ENCODE data around the gene RALB.
"Not testable (repeated sequence)": the region's sequence is repeated elsewhere in the genome, so short reads cannot be mapped to it uniquely, and the experiment has no call there.

RALB gene

DNA sequence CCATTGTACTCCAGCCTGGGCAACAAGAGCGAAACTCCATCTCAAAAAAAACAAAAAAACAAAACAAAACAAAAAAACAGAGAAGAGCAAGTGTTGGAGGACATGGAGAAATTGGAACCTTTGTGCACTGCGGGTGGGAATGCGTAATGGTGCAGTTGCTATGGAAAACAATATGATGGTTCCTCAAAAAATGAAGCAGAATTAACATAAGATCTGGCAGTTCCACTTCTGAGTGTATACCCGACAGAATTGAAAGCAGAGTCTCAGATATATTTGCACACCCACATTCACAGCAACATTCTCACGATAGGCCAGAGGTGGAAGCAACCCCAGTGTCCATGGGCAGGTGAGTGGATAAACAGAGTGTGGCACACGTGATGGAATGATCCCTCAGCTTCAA is 11.0 kb upstream of the RALB start:
- in situ Hi-C loops (cut with MboI; ENCODE audit: low sequenced_read_pairs), result no loop called here

DNA sequence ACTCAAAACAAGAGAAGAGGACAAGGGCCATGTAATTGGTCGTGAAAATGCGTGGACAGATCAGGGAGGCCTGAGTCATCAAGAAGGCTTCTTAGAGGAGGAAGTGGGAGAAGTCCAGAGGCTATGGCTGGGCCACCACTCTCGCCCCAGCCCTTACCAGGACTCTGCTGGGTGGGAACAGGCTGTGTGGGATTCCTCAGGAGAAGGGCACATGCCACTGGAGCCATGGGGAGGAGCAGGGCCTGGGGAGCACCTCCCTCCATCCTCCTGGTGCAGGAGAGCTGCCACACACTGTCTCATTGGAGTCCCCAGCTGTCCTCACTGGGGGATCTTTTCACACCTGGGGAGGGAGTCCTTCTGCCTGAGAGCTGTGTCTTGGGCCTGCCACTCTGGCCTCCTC is 9.4 kb upstream of the RALB start:
- in situ Hi-C loops (cut with MboI; ENCODE audit: low sequenced_read_pairs), result no loop called here

DNA sequence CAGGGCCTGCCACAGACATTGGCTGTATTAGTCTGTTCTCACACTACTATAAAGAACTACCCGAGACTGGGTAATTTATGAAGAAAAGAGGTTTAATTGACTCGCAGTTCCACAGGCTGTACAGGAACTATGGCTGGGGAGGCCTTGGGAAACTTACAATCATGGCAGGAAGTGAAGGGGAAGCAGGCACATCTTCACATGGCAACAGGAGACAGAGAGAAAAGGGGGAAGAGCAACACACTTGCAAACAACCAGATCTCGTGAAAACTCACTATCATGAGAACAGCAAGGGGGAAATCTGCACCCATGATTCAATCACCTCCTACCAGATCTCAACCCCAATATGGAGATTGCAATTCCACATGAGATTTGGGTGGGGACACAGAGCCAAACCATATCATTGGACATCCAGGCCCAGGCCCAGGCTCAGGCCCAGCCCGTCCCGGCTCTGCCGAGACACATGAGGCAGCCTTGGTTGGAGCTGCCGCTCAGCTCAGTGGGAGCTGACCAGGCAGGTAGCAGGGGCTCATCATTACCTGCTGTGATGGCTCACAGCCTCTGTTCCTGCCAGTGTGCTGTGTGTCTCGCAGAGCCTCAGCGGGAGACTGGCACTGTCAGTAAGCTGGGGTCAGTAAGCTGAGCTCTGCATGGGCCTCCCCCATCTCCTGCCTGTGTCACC is 8.6 kb upstream of the RALB start:
- in situ Hi-C loops (cut with MboI; ENCODE audit: low sequenced_read_pairs), result no loop called here

DNA sequence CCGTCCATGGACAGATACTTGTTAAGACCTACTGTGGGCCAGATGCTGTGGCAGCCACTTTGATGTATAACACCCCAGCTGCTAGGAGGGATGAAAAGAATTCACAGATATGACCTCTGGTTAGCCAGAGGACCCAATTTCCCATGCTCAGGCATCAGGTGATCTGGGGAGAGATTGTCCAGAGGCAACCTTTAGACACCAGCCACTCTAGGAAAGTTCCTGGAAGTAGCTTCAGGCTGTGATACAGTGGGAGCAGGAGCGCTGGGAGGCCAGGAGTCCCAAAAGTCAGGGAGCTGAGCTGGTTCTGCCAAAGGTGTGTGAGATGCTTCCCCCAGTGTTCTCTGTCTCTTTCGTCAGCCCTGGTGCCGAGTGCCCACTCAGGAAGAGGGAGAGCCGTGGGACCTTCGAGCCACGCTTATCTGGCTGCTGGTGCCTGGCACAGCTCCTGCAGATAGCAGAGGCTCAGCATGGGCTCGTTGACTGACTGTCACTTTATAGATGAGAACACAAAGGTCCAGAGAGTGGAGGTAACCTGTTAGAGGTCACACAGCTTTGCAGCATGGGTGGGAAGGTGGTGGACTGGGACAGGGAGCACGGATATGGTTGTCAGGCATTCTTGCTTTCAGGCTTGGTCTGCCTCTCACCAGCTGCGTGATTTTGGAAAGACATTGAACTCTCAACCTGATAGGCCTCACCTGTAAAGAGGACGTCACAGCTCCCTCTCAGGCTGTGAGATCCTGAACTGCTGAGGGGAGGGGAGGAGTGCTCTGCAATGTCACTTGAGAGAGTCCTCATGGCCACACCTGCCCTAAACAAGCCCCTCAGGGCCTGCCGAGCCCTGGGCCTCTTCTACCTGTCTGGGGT is 7.8 kb upstream of the RALB start:
- in situ Hi-C loops (cut with MboI; ENCODE audit: low sequenced_read_pairs), result no loop called here

DNA sequence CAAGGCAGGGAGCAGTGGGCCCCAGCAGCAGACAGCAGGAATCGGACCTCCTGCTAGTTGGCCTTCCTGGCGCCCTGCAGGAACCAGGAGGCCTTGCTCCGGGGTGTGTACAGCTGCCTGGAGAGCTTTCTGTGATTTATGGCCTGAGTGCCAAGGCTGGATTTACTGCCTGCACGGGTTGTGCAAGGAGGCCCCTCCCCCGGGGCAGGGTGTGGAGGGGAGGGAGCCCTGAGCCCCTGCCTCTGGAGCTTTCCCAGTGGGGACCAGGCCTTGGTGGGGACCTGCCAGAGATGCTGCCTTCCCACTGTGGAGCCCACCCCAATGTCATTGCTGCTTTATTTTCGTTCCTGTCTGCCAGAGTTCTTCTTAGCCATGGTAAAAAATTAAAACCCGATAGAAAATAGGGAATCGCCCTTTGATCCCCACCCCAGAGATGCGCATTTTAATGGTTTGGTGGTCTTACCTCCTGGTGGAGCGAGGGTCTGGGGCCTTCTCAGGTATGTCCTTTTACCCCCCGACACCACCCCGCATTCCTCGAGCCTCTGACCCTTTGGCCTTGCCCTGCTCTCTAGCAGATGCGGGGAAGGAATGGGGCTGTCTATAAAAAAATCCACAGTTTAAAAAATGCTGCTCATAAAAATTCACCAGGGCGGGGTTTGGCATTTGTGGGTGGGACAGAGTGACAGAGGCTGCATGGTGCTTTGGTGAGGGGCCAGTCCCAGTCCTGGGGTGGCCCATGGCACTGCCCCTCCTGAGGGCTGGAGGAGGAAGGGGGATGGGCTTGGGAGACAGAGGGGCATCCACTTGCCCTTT is 6.9 kb upstream of the RALB start:
- in situ Hi-C loops (cut with MboI; ENCODE audit: low sequenced_read_pairs), result no loop called here

DNA sequence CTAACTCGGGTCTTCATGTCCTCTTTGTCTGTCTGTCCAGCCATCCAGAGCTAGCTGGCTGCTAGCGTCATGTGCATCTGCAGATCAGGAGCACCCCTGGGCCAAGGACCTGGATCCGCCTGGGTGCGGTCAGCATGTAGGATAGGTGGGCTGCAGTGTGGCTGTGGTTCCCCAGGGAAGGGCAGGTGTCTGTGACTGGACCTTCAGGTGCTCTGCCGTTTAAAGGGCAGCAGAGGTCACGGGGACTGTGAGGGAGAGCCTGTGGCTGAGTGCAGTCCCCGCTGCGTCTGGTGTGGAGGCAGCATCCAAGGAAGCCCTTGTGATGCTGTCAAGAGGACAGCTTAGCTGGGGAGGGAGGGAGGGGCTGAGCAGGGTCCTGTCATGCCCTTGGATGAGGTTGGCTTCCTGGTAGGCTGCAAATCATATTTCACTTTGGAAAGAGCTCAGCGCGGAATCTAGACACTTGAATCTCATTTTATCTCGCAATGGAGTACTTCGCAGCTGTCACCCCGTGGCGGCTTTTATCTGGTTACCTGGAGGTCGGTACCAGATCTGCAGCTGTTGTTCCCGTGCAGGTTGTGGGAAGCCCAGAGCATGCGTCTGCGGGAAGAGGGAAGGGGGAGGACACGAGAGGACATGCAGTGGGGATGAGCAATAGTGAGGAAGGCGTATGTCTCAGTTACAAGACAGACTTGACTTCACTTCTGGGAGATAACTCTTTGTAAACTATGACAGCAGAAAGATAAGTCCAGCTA is 5.9 kb upstream of the RALB start:
- in situ Hi-C loops (cut with MboI; ENCODE audit: low sequenced_read_pairs), result no loop called here

DNA sequence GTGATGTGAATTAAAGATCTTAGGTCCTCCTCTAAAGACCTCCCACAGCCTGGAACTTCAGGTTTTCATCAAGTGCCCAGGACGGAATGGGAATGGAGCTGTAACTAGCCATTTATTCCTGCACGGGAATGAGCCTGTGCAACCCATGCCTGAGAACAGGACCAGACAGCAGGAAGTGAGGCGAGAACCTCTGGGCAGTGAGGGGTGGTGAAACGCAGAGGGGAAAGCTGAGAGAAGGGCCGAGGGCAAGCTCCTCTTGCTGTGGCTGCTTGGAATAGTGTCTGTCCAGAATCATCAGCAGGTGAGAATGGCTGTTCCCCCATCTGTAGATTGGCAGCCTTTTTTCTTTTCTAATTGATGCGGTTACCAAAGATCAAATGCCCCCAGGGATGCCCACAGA is 4.8 kb upstream of the RALB start:
- in situ Hi-C loops (cut with MboI; ENCODE audit: low sequenced_read_pairs), result no loop called here

DNA sequence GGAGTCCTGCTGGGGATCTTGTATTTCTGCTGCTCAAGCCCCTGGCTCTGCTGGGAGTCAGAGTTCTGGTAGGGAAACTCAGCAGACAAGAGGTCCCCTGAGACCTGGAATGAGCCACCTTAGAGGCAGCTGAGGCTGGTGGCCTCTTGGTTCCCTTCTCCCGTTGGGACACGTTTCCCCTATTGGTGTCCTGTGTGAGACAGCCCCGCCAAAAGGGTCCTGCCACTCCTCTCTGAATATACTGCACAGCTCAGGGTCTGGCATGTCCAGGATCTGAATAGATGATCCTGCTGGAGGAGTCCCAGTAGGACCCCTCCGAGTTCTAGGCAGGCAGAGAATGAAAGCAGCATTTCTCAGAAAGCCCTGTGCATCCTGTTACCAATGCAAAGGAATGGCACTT is 2.0 kb upstream of the RALB start:
- in situ Hi-C loops (cut with MboI; ENCODE audit: low sequenced_read_pairs), result no loop called here

DNA sequence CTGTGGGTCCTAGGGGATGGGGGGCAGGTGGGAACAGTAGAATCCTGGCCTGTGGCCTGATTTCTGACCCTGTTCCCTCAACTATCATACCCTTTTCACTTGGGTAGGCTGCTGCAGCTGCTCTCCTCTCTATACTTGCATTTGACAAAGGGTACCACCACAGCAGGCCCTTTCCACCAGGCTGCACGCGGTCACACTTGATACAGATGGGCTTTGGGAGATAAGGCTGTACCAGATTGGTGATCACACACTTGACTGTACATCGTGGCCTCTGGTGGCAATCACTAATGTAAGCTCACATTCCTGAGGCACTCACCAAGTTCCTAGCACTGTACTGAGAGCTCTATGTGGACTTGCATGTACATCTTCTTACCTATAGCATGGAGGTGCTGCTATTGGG is 1.6 kb upstream of the RALB start:
- in situ Hi-C loops (cut with MboI; ENCODE audit: low sequenced_read_pairs), result no loop called here

DNA sequence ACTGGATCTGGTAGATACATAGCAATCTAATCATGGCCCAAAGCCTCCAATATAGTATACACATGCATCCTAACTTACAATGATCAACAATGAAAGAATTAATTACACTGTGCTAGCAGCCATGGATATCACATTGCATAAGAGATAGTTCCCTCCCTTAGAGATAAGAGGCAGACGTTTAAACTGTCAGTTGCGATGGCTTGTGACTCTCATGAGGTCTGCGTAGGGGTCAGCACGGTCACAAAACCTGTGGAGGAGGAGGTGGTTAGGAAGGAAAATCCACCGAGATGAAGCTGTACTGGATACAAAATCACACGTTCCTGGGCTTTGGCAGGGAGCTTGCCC is 800 bp upstream of the RALB start:
- in situ Hi-C loops (cut with MboI; ENCODE audit: low sequenced_read_pairs), result no loop called here

DNA sequence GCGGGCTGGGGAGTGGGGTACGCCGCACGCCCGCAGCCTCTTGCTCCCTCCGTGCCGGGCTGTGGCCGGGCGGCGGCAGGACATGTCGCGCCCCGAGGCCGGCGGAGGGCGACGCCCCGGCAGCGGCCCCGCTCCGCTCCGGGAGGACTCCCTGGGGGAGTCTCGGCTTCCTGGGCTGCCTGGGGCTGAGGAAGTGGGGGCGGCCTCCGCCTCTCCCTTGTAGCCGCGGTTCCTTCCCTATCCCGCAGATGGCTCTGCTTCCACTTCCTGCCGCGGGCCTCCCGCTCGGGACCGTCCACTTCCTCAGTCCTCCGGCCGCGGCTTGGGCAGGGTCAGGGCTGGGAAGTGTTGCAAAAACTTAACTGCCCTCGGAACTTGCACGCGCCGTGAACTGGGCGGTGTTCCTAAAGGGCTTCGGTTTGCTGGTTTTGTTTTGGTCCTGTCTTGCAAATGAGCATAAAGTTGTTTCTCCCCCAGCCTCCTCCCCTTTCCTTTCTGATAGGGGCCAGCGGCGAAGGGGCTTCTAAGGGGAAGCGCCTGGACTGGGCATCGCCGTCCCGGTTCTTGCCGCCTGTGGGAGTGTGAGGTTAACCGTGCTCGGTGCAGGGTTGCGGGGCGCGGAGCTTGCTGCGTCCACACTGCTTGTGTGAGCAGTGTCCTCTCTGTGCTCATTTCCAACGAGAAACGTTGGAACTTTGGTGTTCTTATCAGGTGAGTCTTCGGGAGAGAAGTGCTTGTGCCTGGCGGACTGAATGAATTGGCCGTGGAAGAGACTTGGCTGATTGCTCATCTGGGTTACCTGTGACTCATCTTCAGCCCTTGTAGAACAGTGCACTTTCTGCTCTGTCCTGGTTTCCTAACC is 600 bp downstream of the RALB start:
- in situ Hi-C loops (cut with MboI; ENCODE audit: low sequenced_read_pairs), result no loop called here

DNA sequence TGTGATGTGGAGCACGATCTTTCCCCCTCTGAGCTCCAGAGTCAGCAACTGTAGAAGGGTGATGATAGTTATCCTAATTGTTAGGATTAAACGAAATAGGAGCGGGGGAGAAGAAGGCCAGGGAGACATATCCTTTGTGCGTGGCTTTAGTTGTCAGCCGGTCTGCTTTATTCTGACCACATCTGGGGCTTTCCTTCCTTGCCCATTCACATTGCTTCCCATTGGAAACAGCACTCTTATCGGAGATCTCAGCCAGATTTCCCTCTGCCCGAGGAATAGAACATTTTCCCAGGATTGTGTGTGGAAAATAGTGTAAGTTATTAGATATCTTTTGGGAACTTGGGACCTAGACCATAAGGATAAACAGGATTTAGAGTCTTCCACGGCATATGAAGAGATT is 1.5 kb downstream of the RALB start:
- in situ Hi-C loops (cut with MboI; ENCODE audit: low sequenced_read_pairs), result no loop called here

DNA sequence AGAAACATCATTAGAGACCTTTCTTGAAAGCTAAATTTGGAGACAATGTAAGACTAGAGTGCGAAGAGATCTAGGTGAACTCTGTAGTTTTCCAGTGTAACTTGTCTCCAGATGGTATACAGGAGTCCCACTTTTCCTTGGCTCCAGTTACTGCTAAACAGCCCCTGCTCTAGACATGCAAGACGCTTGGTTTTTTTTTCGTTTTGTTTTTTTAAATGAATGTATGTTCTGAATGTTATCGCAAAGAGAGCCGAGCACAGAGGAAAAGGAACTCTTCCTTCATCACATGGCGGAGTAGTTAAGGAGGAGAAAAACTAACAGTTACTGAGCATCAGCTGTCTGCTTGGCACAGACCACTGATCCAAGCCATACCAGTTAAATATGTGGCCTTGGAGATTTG is 2.4 kb downstream of the RALB start:
- in situ Hi-C loops (cut with MboI; ENCODE audit: low sequenced_read_pairs), result no loop called here

DNA sequence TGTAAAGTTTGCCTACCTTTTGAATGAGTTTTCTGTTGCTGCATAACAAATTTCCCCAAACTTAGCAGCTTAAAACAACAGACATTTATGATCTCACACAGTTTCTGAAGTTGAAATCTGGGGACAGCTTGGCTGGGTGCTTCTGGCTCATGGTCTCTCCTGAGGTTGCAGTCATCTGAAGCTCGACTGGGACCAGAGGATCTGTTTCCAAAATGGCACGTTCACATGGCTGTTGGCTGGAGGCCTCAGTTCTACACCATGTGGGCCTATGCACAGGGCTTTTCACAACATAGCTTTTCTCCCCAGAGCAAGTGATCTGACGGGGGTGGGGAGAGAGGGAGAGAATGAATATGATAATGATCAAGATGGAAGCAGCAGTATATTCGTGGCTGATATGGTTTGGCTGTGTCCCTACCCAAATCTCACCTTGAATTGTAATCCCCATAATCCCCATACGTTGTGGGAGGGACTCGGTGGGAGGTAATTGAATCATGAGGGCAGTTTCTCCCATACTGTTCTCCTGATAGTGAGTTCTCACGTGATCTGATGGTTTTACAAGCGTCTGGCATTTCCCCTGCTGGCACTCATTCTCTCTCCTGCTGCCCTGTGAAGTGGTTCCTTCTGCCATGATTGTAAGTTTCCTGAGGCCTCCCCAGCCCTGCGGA is 3.5 kb downstream of the RALB start:
- in situ Hi-C loops (cut with MboI; ENCODE audit: low sequenced_read_pairs), result no loop called here

DNA sequence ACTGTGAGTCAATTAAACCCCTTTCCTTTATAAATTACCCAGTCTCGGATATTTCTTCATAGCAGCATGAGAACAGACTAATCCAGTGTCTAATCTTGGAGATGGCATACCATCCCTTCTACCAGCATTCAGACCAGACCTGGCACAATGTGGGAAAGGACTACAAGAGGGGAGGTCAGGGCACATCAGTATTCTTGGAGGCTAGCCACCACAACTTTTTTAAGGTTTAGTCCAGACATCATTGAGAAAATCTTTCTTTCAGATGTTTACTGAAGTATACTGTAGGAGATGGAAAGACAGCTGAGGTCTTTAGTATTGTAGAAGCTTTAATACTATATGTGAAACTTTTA is 4.0 kb downstream of the RALB start:
- in situ Hi-C loops (cut with MboI; ENCODE audit: low sequenced_read_pairs), result no loop called here

DNA sequence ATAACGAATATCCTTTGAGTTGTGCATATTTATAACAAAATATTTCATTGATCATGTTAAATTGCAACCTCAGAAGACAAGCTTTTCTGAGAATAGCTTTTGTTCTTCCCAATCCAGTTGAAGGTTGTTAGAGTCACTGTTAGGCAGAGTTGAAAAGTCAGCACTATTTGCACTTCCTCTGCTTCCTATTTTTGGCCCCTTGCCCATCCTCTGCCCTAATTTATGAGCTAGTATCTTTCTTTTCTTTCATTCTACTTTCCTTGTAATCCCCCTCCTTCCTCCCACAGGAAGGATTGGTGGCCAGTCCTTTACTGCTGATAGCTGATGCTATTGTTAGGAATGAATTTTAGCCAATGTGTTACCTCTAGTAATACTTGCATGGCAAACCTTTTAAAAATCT is 4.9 kb downstream of the RALB start:
- in situ Hi-C loops (cut with MboI; ENCODE audit: low sequenced_read_pairs), result no loop called here

DNA sequence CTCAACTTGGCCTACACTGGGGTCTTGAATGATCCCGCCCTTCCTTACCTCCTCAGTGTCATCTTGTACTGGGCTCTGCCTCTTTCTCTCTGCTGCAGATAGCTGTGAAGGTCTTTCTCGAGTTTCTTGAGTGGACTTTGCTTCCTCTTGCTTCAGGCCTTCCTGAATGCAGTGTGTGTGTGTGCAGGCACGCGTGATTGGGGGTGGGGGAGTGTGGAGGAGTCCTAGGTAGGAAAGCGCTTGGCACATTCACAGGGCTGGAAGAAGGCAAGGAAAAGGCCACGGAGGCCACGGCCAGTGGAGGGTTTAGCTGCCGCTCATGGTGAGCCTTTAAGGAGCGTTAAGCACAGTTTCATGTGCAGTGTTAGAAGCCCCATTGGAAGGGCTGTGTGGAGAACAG is 5.5 kb downstream of the RALB start:
- in situ Hi-C loops (cut with MboI; ENCODE audit: low sequenced_read_pairs), result no loop called here

DNA sequence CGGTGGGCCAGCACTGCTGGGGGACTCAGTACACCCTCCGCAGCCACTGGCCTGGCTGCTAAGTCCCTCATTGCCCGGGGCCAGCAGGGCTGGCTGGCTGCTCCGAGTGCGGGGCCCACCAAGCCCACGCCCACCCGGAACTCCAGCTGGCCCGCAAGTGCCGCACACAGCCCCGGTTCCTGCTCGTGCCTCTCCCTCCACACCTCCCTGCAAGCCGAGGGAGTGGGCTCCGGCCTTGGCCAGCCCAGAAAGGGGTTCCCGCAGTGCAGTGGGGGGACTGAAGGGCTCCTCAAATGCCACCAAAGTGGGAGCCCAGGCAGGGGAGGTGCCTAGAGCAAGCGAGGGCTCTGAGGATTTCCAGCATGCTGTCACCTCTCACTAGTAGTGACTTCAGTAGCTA is 7.3 kb downstream of the RALB start:
- in situ Hi-C loops (cut with MboI; ENCODE audit: low sequenced_read_pairs), result not testable (repeated sequence)

DNA sequence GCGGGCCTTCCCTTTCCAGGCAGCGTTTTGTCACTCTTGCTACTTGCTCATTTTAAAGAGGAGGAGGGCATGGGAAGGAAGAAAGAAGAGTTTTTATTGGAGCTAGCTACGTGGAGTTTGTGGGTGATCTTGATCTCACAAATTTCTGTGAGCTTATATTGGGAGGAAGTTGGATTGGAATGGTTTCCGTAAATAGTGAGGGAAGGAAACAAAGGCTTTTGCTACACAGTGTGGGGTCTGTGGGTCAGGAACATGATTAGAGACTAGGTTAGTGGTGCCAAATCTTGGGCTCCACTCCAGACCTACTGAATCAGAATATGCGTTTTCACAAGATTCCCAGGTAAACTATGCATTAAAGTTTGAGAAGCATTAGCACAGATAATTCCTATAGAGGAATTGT is 8.1 kb downstream of the RALB start:
- in situ Hi-C loops (cut with MboI; ENCODE audit: low sequenced_read_pairs), result no loop called here
